ENCODE results near the gene MMEL1. TPM values are rescaled to one million over a fixed set of nuclear protein-coding genes. Genes with fewer than 3 reads are reported as not detected.
"Not testable (repeated sequence)": the region's sequence is repeated elsewhere in the genome, so short reads cannot be mapped to it uniquely, and the experiment has no call there.

Gene MMEL1
- total RNA-seq, 2 experiments from 2014 or later, result 3.7 to 4.0 TPM

DNA sequence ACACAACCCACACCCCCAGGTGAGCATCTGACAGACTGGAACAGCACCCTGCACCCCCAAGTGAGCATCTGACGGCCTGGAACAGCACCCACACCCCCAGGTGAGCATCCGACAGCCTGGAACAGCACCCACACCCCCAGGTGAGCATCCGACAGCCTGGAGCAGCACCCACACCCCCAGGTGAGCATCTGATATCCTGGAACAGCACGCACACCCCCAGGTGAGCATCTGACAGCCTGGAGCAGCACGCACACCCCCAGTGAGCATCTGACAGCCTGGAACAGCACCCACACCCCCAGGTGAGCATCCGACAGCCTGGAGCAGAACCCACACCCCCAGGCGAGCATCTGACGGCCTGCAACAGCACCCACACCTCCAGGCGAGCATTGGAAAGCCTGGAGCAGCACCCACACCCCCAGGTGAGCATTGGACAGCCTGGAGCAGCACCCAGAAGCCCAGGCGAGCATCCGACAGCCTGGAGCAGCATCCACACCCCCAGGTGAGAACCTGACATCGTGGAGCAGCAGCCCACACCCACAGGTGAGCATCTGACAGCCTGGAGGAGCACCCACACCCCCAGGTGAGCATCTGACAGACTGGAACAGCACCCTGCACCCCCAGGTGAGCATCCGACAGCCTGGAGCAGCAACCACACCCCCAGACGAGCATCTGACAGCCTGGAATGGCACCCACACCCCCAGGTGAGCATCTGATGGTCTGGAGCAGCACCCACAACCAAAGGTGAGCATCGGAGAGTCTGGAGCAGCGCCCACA is 19.5 kb upstream of the MMEL1 start:
- CTCF ChIA-PET; H3K27ac Mint-ChIP-seq; H3K4me3 Mint-ChIP-seq; DNase-seq; H3K27me3 Mint-ChIP-seq (ENCODE audit: low read depth); POLR2A ChIA-PET; H3K36me3 Mint-ChIP-seq (ENCODE audit: low read depth); H3K9me3 Mint-ChIP-seq (ENCODE audit: insufficient read depth); ATAC-seq; H3K4me1 Mint-ChIP-seq (ENCODE audit: low read depth): not testable (repeated sequence)

GRCh38 chr1:2650967-2651645 is 18.3 kb upstream of the MMEL1 start:
- H3K36me3 Mint-ChIP-seq (ENCODE audit: low read depth), result peaks cover 3% of the 10 kb centered on the region
- H3K27ac Mint-ChIP-seq, result no peak overlapping the region
- H3K9me3 Mint-ChIP-seq (ENCODE audit: insufficient read depth), result peaks cover 8% of the 10 kb centered on the region

GRCh38 chr1:2646837-2647236 is 14.0 kb upstream of the MMEL1 start:
- peaks cover 8% of the 10 kb centered on the region for H3K9me3 Mint-ChIP-seq (ENCODE audit: insufficient read depth)
- H3K4me3 Mint-ChIP-seq, result no peak overlapping the region
- H3K27me3 Mint-ChIP-seq (ENCODE audit: low read depth), result no peaks in the 10 kb centered on the region
- POLR2A ChIA-PET, result interaction anchor here (1.1 kb wide), 1 partner anchor 91 kb away, joined by 3 read pairs; the partner anchor contains the start of gene TNFRSF14
- peaks cover 13% of the 10 kb centered on the region for H3K4me1 Mint-ChIP-seq (ENCODE audit: low read depth)
- CTCF ChIA-PET, result interaction anchor here (1.0 to 1.3 kb wide), 2 partner anchors 62 to 232 kb away, joined by 3 read pairs; no protein-coding TSS in a partner anchor
- H3K36me3 Mint-ChIP-seq (ENCODE audit: low read depth), result peaks cover 3% of the 10 kb centered on the region
- DNase-seq, result no peak
- ATAC-seq, result no peak
- no peak overlapping the region for H3K27ac Mint-ChIP-seq

More at GRCh38 chr1:2650967-2651645, 18.3 kb upstream of the MMEL1 start:
- CTCF ChIA-PET, result no interaction called here
- H3K27me3 Mint-ChIP-seq (ENCODE audit: low read depth), result peaks cover 9% of the 10 kb centered on the region
- ATAC-seq (no peak), DNase-seq (no peak)
- no peaks in the 10 kb centered on the region for H3K4me1 Mint-ChIP-seq (ENCODE audit: low read depth)
- POLR2A ChIA-PET, result no interaction called here
- no peak overlapping the region for H3K4me3 Mint-ChIP-seq

DNA sequence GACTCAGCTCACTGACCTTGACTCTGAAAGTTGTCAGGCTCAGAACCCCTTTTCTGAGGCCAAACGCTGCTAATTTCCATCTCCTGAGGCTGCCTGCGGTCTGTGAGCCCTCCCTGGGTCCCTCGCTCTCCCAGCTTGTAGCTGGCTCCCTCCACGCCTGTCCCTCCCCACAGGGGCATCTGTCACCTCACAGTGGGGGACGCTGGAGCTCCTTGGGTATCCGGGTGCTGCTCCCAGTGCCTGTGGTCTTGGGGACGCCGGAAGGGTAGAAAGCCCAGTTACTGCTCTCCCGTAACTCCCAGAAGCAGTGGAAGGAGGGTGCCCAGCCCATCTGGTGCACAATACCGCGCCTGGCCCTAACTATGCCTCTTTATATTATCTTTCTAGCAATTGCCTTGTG is 13.0 kb upstream of the MMEL1 start:
- DNase-seq, result no peak
- H3K27me3 Mint-ChIP-seq (ENCODE audit: low read depth), result no peaks in the 10 kb centered on the region
- H3K4me3 Mint-ChIP-seq, result no peak overlapping the region
- peaks cover 3% of the 10 kb centered on the region for H3K36me3 Mint-ChIP-seq (ENCODE audit: low read depth)
- ChIA-PET POLR2A (interaction anchor here (1.1 kb wide), 1 partner anchor 90 kb away, joined by 3 read pairs; the partner anchor contains the start of gene TNFRSF14), CTCF (interaction anchor here (1.0 to 1.3 kb wide), 2 partner anchors 61 to 231 kb away, joined by 3 read pairs; no protein-coding TSS in a partner anchor)
- peaks cover 13% of the 10 kb centered on the region for H3K4me1 Mint-ChIP-seq (ENCODE audit: low read depth)
- no peak for ATAC-seq
- peaks cover 8% of the 10 kb centered on the region for H3K9me3 Mint-ChIP-seq (ENCODE audit: insufficient read depth)
- no peak overlapping the region for H3K27ac Mint-ChIP-seq

DNA sequence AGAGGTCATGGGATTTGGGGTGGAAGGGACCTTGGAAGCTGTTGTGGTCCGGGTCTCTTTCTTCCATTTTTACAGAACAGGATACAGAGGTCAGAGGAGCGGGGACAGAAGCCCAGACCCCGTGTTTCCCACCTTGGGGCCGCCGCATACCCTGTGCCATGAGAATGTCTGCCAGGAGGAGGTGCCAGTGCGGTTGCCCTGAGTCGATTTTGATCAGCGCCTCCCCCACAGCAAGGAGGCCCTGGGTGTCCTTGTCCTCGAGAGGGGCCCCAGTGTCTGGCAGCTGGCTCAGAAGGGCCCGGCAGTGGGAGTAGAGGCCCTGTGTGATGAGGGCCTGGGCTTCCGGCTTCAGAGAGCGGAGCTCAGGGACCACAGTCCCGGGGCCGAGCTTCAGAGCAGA is 12.3 kb upstream of the MMEL1 start:
- Mint-ChIP-seq H3K9me3 (ENCODE audit: insufficient read depth) (peaks cover 8% of the 10 kb centered on the region), H3K4me3 (no peak overlapping the region), H3K27ac (no peak overlapping the region), H3K4me1 (ENCODE audit: low read depth) (peaks cover 13% of the 10 kb centered on the region), H3K27me3 (ENCODE audit: low read depth) (no peaks in the 10 kb centered on the region), H3K36me3 (ENCODE audit: low read depth) (peaks cover 3% of the 10 kb centered on the region)
- ChIA-PET POLR2A (interaction anchor here (1.1 to 2.0 kb wide), 2 partner anchors 60 to 97 kb away, joined by 3 to 6 read pairs; no protein-coding TSS in a partner anchor), CTCF (no interaction called here)
- no peak for DNase-seq
- no peak for ATAC-seq

DNA sequence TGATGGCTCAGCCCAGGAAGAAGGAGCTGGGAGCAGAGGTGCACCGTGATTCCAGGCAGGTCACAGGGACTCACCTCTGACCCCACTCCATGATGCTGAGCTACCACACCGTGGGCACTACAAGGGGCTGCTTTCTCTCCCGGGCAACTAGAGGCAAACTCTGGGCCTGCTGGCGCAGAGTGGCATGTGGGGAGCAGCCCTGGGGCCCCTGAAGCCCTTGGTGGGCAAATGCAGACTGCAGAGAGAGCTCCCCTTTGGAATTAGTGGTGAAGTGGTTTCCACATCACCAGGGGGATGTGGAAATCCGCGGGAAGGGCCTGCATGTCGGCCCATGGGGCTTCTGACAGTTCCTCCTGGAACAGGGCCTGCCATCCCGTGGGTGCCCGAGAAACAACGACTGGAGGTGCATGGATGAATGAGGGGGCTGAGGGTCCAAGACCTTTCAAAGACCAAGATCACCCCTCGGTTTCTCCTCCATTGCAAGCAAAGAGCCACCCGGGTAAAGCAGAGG is 11.8 kb upstream of the MMEL1 start:
- H3K27ac Mint-ChIP-seq, result no peak overlapping the region
- ATAC-seq (no peak), DNase-seq (no peak)
- H3K4me1 Mint-ChIP-seq (ENCODE audit: low read depth), result peaks cover 13% of the 10 kb centered on the region
- H3K36me3 Mint-ChIP-seq (ENCODE audit: low read depth), result peaks cover 3% of the 10 kb centered on the region
- H3K4me3 Mint-ChIP-seq, result no peak overlapping the region
- H3K27me3 Mint-ChIP-seq (ENCODE audit: low read depth), result no peaks in the 10 kb centered on the region
- H3K9me3 Mint-ChIP-seq (ENCODE audit: insufficient read depth), result peaks cover 8% of the 10 kb centered on the region
- ChIA-PET POLR2A (interaction anchor here (1.1 to 2.7 kb wide), 3 partner anchors 59 to 96 kb away, joined by 3 to 7 read pairs (median 6); partner anchors contain the start of gene TNFRSF14), CTCF (no interaction called here)

GRCh38 chr1:2644171-2644570 is 11.4 kb upstream of the MMEL1 start:
- H3K4me1 Mint-ChIP-seq (ENCODE audit: low read depth), result peaks cover 13% of the 10 kb centered on the region
- CTCF ChIA-PET, result no interaction called here

GRCh38 chr1:2643414-2644077 is 10.7 kb upstream of the MMEL1 start:
- Mint-ChIP-seq H3K27ac (peak overlapping the region; percentile 25), H3K36me3 (ENCODE audit: low read depth) (peaks cover 3% of the 10 kb centered on the region), H3K4me3 (peak overlapping the region; percentile 46), H3K9me3 (ENCODE audit: insufficient read depth) (peaks cover 8% of the 10 kb centered on the region), H3K4me1 (ENCODE audit: low read depth) (peaks cover 13% of the 10 kb centered on the region), H3K27me3 (ENCODE audit: low read depth) (no peaks in the 10 kb centered on the region)
- ATAC-seq, result no peak
- DNase-seq, result no peak
- CTCF ChIA-PET, result no interaction called here
- POLR2A ChIA-PET, result interaction anchor here (2.0 to 2.7 kb wide), 2 partner anchors 58 to 87 kb away, joined by 6 to 7 read pairs; partner anchors contain the start of gene TNFRSF14

More at GRCh38 chr1:2644171-2644570, 11.4 kb upstream of the MMEL1 start:
- no peak overlapping the region for H3K27ac Mint-ChIP-seq
- ATAC-seq, result no peak
- no peak for DNase-seq
- no peaks in the 10 kb centered on the region for H3K27me3 Mint-ChIP-seq (ENCODE audit: low read depth)
- H3K4me3 Mint-ChIP-seq, result no peak overlapping the region
- peaks cover 3% of the 10 kb centered on the region for H3K36me3 Mint-ChIP-seq (ENCODE audit: low read depth)
- H3K9me3 Mint-ChIP-seq (ENCODE audit: insufficient read depth), result peaks cover 8% of the 10 kb centered on the region
- POLR2A ChIA-PET, result interaction anchor here (1.1 to 2.7 kb wide), 3 partner anchors 59 to 96 kb away, joined by 3 to 7 read pairs (median 6); partner anchors contain the start of gene TNFRSF14

- Mint-ChIP-seq H3K4me3 (peak overlapping the region; percentile 82), H3K27ac (peak overlapping the region; percentile 91), H3K36me3 (ENCODE audit: low read depth) (peaks cover 2% of the 10 kb centered on the region), H3K4me1 (ENCODE audit: low read depth) (peaks cover 13% of the 10 kb centered on the region), H3K9me3 (ENCODE audit: insufficient read depth) (peaks cover 3% of the 10 kb centered on the region), H3K27me3 (ENCODE audit: low read depth) (no peaks in the 10 kb centered on the region)
- ChIA-PET POLR2A (interaction anchor here (2.0 to 2.7 kb wide), 2 partner anchors 57 to 86 kb away, joined by 6 to 7 read pairs; partner anchors contain the start of gene TNFRSF14), CTCF (no interaction called here)
- DNase-seq, result peak; percentile 96
- peak; percentile 82 for ATAC-seq
These were observed 10.0 kb upstream of the MMEL1 start for GRCh38 chr1:2642560-2643413.

DNA sequence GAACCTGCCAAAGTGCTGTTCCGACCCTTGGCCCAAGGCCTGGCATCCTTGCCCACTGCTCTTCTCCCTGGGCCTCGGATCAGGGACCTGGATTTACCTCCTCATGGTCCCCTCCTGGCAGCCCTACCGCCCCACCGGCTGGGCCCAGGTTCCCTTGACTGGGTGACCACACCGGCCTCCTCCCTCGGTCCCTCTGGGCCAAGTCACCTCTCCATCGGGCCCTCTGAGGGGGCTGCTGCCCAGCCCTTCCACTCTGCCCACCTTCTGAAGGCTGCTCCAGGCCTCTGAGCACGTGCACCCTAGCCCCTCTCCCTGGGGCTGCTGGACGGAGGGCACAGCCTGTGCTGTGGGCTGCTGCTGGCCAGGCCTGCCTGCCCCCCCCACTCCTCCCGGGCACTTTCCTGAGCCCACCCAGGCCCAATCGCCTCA is 9.3 kb upstream of the MMEL1 start:
- peak overlapping the region; percentile 82 for H3K4me3 Mint-ChIP-seq
- peaks cover 2% of the 10 kb centered on the region for H3K9me3 Mint-ChIP-seq (ENCODE audit: insufficient read depth)
- H3K27ac Mint-ChIP-seq, result peak overlapping the region; percentile 91
- CTCF ChIA-PET, result no interaction called here
- no peaks in the 10 kb centered on the region for H3K36me3 Mint-ChIP-seq (ENCODE audit: low read depth)
- peaks cover 13% of the 10 kb centered on the region for H3K4me1 Mint-ChIP-seq (ENCODE audit: low read depth)
- POLR2A ChIA-PET, result interaction anchor here (2.7 kb wide), 1 partner anchor 86 kb away, joined by 7 read pairs; the partner anchor contains the start of gene TNFRSF14
- ATAC-seq (no peak), DNase-seq (no peak)
- no peaks in the 10 kb centered on the region for H3K27me3 Mint-ChIP-seq (ENCODE audit: low read depth)

Data from activated CD8-positive, alpha-beta T cell treated with anti-CD3 and anti-CD28 coated beads, Interleukin-2, amount 10 ng/mL, durations not matched to agents 7 days and 5 days (primary cell).